Gastroesophageal sphincter (tissue), 3 donors: ENCODE measurements around the gene DCLK2.

ENCODE experiments used
- CTCF ChIP-seq, 4 experiments: fragments of 200-600 bp in 2 of 4; fragments of 450-650 bp in 2 of 4; sonication (generic) in 1 of 4; IDR thresholded peaks; one replicate each; pipeline ENCODE4 v1.5.1; 2017 to 2019; ENCODE audit warnings: antibody characterized with exemption in 4 of 4, mild to moderate bottlenecking in 2 of 4, moderate library complexity in 2 of 4
- POLR2A ChIP-seq, 2 donors: fragments of 450-650 bp; IDR thresholded peaks; one replicate each; pipeline ENCODE4 v1.6.1; 2017; ENCODE audit warnings: antibody characterized with exemption in 2 of 2, mild to moderate bottlenecking in 2 of 2, moderate library complexity in 1 of 2

GRCh38 chr4:150286656-150287055 lies 208.4 kb downstream of the DCLK2 start:
- no peak for TF ChIP-seq CTCF (IDR thresholded peaks at IDR 0.05)
- no peak for TF ChIP-seq POLR2A (IDR thresholded peaks at IDR 0.05)
